H1 (cell line): ENCODE measurements around the gene WASHC4. TPM values are rescaled to one million over a fixed set of nuclear protein-coding genes. Genes with fewer than 3 reads are reported as not detected.
A peak's percentile ranks its signal among the peaks of the same experiment; 100 is the strongest.
"Not testable (repeated sequence)": the region's sequence is repeated elsewhere in the genome, so short reads cannot be mapped to it uniquely, and the experiment has no call there.

ENCODE experiments used
- CTCF ChIA-PET: fragments of 300-600 bp; sonication (Branson Sonifier 250); formaldehyde crosslinking; loops from one replicate; lab custom pipeline; 2021; ENCODE audit not compliant: partially characterized antibody; lab: Charles Lee
- POLR2A ChIA-PET: fragments of 300-600 bp; sonication (Branson Sonifier 250); formaldehyde crosslinking; loops from one replicate; lab custom pipeline; 2021; ENCODE audit warnings: inconsistent platforms; ENCODE audit not compliant: partially characterized antibody; lab: Charles Lee
- DNase-seq, 2 experiments: peaks; one replicate each; pipeline versions ENCODE4 v3.0.0 to v3.0.0-alpha.2; 2010 to 2022; ENCODE audit warnings: low spot score in 2 of 2, low read depth in 1 of 2, mixed read lengths in 1 of 2
- FAIRE-seq: peaks from 2 replicates; lab custom pipeline; 2011; peaks lifted over from hg19 to GRCh38; lab: Jason Lieb, UNC
- H2AFZ ChIP-seq: 2 replicates; pipeline ENCODE4 v1.8.1; 2012; ENCODE audit warnings: low read length, inconsistent platforms
- H2AK5ac ChIP-seq: 2 replicates; pipeline ENCODE4 v1.6.1; 2013; ENCODE audit warnings: low read depth, low read length
- H2BK120ac ChIP-seq: replicated peaks from 2 replicates; pipeline ENCODE3; 2013; ENCODE audit warnings: low read depth, low read length, inconsistent platforms
- H2BK12ac ChIP-seq: 2 replicates; pipeline ENCODE4 v1.6.1; 2013; ENCODE audit warnings: low read depth, low read length
- H2BK15ac ChIP-seq: 2 replicates; pipeline ENCODE4 v1.6.1; 2013; ENCODE audit warnings: low read length
- H2BK20ac ChIP-seq: 2 replicates; pipeline ENCODE4 v1.6.1; 2013; ENCODE audit warnings: low read length
- H2BK5ac ChIP-seq: 2 replicates; pipeline ENCODE4 v1.6.1; 2013; ENCODE audit warnings: low read depth, low read length
- H3K14ac ChIP-seq: 2 replicates; pipeline ENCODE4 v1.6.1; 2013; ENCODE audit warnings: inconsistent platforms; ENCODE audit not compliant: insufficient read length
- H3K18ac ChIP-seq: 2 replicates; pipeline ENCODE4 v1.6.1; 2013; ENCODE audit warnings: low read length; ENCODE audit errors: extremely low read depth
- H3K23ac ChIP-seq: 2 replicates; pipeline ENCODE4 v1.6.1; 2013; ENCODE audit warnings: inconsistent platforms; ENCODE audit not compliant: insufficient read length
- H3K23me2 ChIP-seq: 2 replicates; pipeline ENCODE4 v1.6.1; 2013; ENCODE audit warnings: low read depth, low read length
- H3K27ac ChIP-seq: 2 replicates; pipeline ENCODE4 v1.6.1; 2011; ENCODE audit warnings: low read depth, low read length, inconsistent platforms
- H3K27me3 ChIP-seq, 4 experiments: replicated peaks in 1 of 4; 1 replicate in 1 of 4; 2 replicates in 3 of 4; pipeline versions ENCODE4 v1.6.1 to v1.8.1; 2011 to 2013; ENCODE audit warnings: low read length in 3 of 4, mild to moderate bottlenecking in 3 of 4, inconsistent platforms in 2 of 4, mixed read lengths in 2 of 4, moderate library complexity in 1 of 4; ENCODE audit not compliant: control insufficient read depth in 3 of 4, insufficient read depth in 3 of 4; ENCODE audit errors: extremely low read depth in 1 of 4
- H3K36me3 ChIP-seq, 4 experiments: 2 replicates each; pipeline versions ENCODE4 v1.6.1 to v1.8.1; 2011 to 2013; ENCODE audit warnings: mild to moderate bottlenecking in 4 of 4, low read length in 3 of 4, moderate library complexity in 2 of 4, control low read depth in 1 of 4, inconsistent platforms in 1 of 4; ENCODE audit not compliant: insufficient read depth in 4 of 4, control insufficient read depth in 2 of 4
- H3K4ac ChIP-seq: replicated peaks from 2 replicates; pipeline ENCODE3; 2013; ENCODE audit warnings: low read length, low read depth, mixed read lengths, inconsistent platforms; ENCODE audit not compliant: insufficient read length
- H3K4me1 ChIP-seq, 4 experiments: replicated peaks in 1 of 4; 1 replicate in 1 of 4; 2 replicates in 3 of 4; pipeline versions ENCODE4 v1.6.1 to v1.8.1; 2011 to 2013; ENCODE audit warnings: low read length in 3 of 4, inconsistent platforms in 2 of 4, mixed read lengths in 1 of 4; ENCODE audit not compliant: insufficient read depth in 4 of 4, control insufficient read depth in 3 of 4
- H3K4me2 ChIP-seq, 2 experiments: 2 replicates each; pipeline versions ENCODE4 v1.6.1 to v1.8.1; 2011 to 2013; ENCODE audit warnings: low read depth in 2 of 2, low read length in 2 of 2, control low read depth in 1 of 2, inconsistent platforms in 1 of 2, mild to moderate bottlenecking in 1 of 2; ENCODE audit not compliant: insufficient read depth in 1 of 2
- H3K4me3 ChIP-seq, 4 experiments: fragments of 200-600, 300-600 bp in 1 of 4; sonication (generic), shearing (Covaris generic), sonication (Bioruptor Twin) in 1 of 4; 2 replicates each; pipeline versions ENCODE4 v1.5.1 to v1.8.1; 2011 to 2016; ENCODE audit warnings: low read length in 4 of 4, low read depth in 3 of 4, control low read depth in 2 of 4, inconsistent platforms in 2 of 4, mild to moderate bottlenecking in 2 of 4, mixed read lengths in 1 of 4, moderate library complexity in 1 of 4; ENCODE audit not compliant: insufficient read depth in 2 of 4; ENCODE audit errors: extremely low read depth in 1 of 4
- H3K56ac ChIP-seq: replicated peaks from 2 replicates; pipeline ENCODE3; 2013; ENCODE audit warnings: low read depth, mild to moderate bottlenecking, mixed read lengths, low read length, inconsistent platforms; ENCODE audit not compliant: insufficient read length
- H3K79me1 ChIP-seq: 2 replicates; pipeline ENCODE4 v1.6.1; 2013; ENCODE audit warnings: low read depth, low read length, control low read depth
- H3K79me2 ChIP-seq, 2 experiments: 2 replicates each; pipeline versions ENCODE4 v1.6.1 to v1.8.1; 2012 to 2013; ENCODE audit warnings: low read length in 2 of 2, mild to moderate bottlenecking in 2 of 2, inconsistent platforms in 1 of 2; ENCODE audit not compliant: insufficient read depth in 2 of 2, control insufficient read depth in 1 of 2
- H3K9ac ChIP-seq, 4 experiments: replicated peaks in 1 of 4; 1 replicate in 1 of 4; 2 replicates in 3 of 4; pipeline versions ENCODE4 v1.6.1 to v1.8.1; 2011 to 2013; ENCODE audit warnings: low read depth in 3 of 4, low read length in 3 of 4, control low read depth in 2 of 4, mild to moderate bottlenecking in 2 of 4, moderate library complexity in 2 of 4, inconsistent platforms in 1 of 4; ENCODE audit errors: extremely low read depth in 1 of 4
- H3K9me3 ChIP-seq, 2 experiments: 2 replicates each; pipeline versions ENCODE4 v1.6.1 to v1.8.1; 2012 to 2013; ENCODE audit warnings: mild to moderate bottlenecking in 2 of 2, moderate library complexity in 2 of 2, control low read depth in 1 of 2, inconsistent platforms in 1 of 2, low read depth in 1 of 2, low read length in 1 of 2, mixed read lengths in 1 of 2; ENCODE audit not compliant: insufficient read depth in 2 of 2
- H4K20me1 ChIP-seq, 2 experiments: replicated peaks in 1 of 2; 2 replicates each; pipeline versions ENCODE3 to v1.8.1; 2011 to 2013; ENCODE audit warnings: inconsistent platforms in 2 of 2, low read length in 2 of 2, mild to moderate bottlenecking in 1 of 2; ENCODE audit not compliant: insufficient read depth in 2 of 2, control insufficient read depth in 1 of 2
- H4K5ac ChIP-seq: 2 replicates; pipeline ENCODE4 v1.6.1; 2013; ENCODE audit warnings: low read length, low read depth, mixed read lengths, inconsistent platforms; ENCODE audit not compliant: insufficient read length
- H4K8ac ChIP-seq: 2 replicates; pipeline ENCODE4 v1.8.0; 2013; ENCODE audit warnings: mild to moderate bottlenecking, moderate library complexity, low read length, inconsistent platforms; ENCODE audit not compliant: insufficient read depth; ENCODE audit errors: extremely low read depth
- H4K91ac ChIP-seq: replicated peaks from 2 replicates; pipeline ENCODE3; 2013; ENCODE audit warnings: low read length, mixed read lengths, inconsistent platforms; ENCODE audit not compliant: insufficient read length
- EP300 ChIP-seq, 2 experiments: IDR thresholded peaks; 1 replicate in 1 of 2; 2 replicates in 1 of 2; pipeline ENCODE4 v1.6.1; 2011 to 2012; ENCODE audit warnings: low read depth in 2 of 2, low read length in 2 of 2, mild to moderate bottlenecking in 2 of 2, borderline replicate concordance in 1 of 2, inconsistent platforms in 1 of 2, moderate library complexity in 1 of 2
- WGBS, 2 experiments: shearing (Covaris generic) in 1 of 2; methylation state at CpG; one replicate each; pipeline versions ENCODE4 v1.1.6 to v1.1.7; 2013 to 2015; ENCODE audit warnings: low lambda C conversion rate in 2 of 2, mixed read lengths in 2 of 2, inconsistent platforms in 1 of 2, low coverage in 1 of 2, missing lambda C conversion rate in 1 of 2; ENCODE audit not compliant: insufficient replicate concordance in 2 of 2, insufficient coverage in 1 of 2, insufficient read length in 1 of 2; ENCODE audit errors: extremely low coverage in 1 of 2, missing lambda C conversion rate in 1 of 2; 5-methylcytosine and 5-hydroxymethylcytosine counted together
- polyA plus RNA-seq, 7 experiments: library from polyadenylated mRNA; depleted of rRNA in 3 of 7; stranded (reverse) in 5 of 7; unstranded in 2 of 7; fragments of >200 nt in 5 of 7; fragments of 200-250 nt in 2 of 7; gene quantifications; 1 replicate in 5 of 7; 2 replicates in 1 of 7; 4 replicates in 1 of 7; pipeline versions ENCODE4 v1.2.1 to v1.2.3, GENCODE V29; 2011 to 2013; ENCODE audit warnings: missing spikeins in 2 of 7, mixed read lengths in 2 of 7
- total RNA-seq: library from RNA; stranded (reverse); fragmentation: NEBNext Ultra II Directional; extraction: Animal tissue kit (Norgen Biotek cat#: 25700); gene quantifications from 2 replicates; pipeline ENCODE4 v1.2.1, GENCODE V29; 2021

The WASHC4 gene
- total and polyA plus RNA-seq, 2 of the 8 experiments (the other 6 are each of a cell fraction or from before 2014, with no cell fraction given), result 13.0 to 38.5 TPM

DNA sequence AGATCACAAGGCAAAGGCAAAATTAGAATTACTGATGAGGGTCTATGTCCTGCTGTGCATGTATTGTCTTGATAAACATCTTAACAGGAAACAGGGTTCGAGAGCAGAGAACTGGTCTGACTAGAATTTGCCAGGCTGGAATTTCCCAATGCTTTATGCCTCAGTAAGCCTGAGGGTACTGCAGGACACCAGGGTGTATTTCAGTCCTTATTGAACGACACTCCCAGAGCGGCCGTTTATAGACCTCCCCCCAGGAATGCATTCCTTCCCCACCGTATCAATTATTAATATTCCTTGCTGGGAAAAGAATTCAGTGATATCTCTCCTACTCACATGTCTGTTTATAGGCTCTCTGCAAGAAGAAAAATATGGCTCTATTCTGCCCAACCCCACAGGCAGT lies 12.2 kb upstream of the WASHC4 start:
- H3K14ac ChIP-seq, H2BK12ac ChIP-seq, H4K20me1 ChIP-seq, CTCF ChIA-PET, H3K56ac ChIP-seq, H3K79me2 ChIP-seq, H3K4me3 ChIP-seq, H3K36me3 ChIP-seq, H2AFZ ChIP-seq, H3K23ac ChIP-seq, DNase-seq, H3K27me3 ChIP-seq, FAIRE-seq, POLR2A ChIA-PET, H4K8ac ChIP-seq, H3K9ac ChIP-seq, H2BK120ac ChIP-seq, H3K4me2 ChIP-seq, H3K79me1 ChIP-seq, H2BK5ac ChIP-seq, H2BK15ac ChIP-seq, H4K91ac ChIP-seq, H3K9me3 ChIP-seq, H3K4ac ChIP-seq, H4K5ac ChIP-seq, H2BK20ac ChIP-seq, H2AK5ac ChIP-seq, H3K23me2 ChIP-seq, H3K27ac ChIP-seq, H3K18ac ChIP-seq: not testable (repeated sequence)
- peaks cover 11 to 22% (median 14%) of the 10 kb centered on the region in 4 experiments; a peak in 6 of 7 replicates for H3K4me1 ChIP-seq
- peak in 1 of 2 experiments; percentile 62; a peak in 1 of 3 replicates for TF ChIP-seq EP300 (IDR thresholded peaks at IDR 0.05; ENCODE audit: borderline replicate concordance in 1 of 2, low read depth in 2 of 2, low read length in 2 of 2)
- WGBS, 2 experiments, result 92% methylated on average over 5 of the region's 5 CpGs; no CpG with 5 or more reads in 1 of the 2 experiments
